Neural progenitor cell (in vitro differentiated cells): Measurements from ENCODE around the gene KLHL7.

Source experiments
- EZH2 ChIP-seq: fragments of 200-600 bp; sonication (generic); IDR thresholded peaks from 2 replicates; pipeline ENCODE4 v1.6.1; 2017; ENCODE audit warnings: antibody characterized with exemption, mild to moderate bottlenecking, moderate library complexity
- EZH2phosphoT487 ChIP-seq: fragments of 200-600 bp; sonication (generic); IDR thresholded peaks from 2 replicates; pipeline ENCODE4 v1.6.1; 2017; ENCODE audit warnings: antibody characterized with exemption
- TF ChIP-seq, protein P1 (sequence below): fragments of 200-600 bp; sonication (generic); IDR thresholded peaks from 2 replicates; pipeline ENCODE4 v1.5.1; 2017; ENCODE audit warnings: antibody characterized with exemption, mild to moderate bottlenecking

DNA sequence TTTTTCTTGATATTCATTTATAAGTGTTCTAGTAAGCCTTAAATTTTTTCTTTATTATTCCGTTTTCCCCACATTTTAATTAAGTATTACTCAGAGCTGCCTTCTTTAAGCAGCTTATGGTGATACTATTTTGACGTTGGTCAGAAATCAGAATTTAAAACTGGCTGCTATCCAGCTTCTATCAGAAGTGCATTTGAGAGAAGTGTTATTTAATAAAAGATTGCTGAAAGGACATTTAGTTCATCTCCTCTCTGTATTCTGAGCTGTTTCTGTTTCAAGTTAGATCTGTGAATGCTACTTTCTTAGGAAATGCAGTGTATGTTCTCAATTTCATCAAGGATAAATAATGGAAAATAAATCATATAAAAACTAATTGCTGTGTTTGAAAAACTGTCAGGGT lies 17.4 kb downstream of the KLHL7 start:
- TF ChIP-seq EZH2 (no peak), EZH2phosphoT487 (no peak)
- TF ChIP-seq, protein P1, sequence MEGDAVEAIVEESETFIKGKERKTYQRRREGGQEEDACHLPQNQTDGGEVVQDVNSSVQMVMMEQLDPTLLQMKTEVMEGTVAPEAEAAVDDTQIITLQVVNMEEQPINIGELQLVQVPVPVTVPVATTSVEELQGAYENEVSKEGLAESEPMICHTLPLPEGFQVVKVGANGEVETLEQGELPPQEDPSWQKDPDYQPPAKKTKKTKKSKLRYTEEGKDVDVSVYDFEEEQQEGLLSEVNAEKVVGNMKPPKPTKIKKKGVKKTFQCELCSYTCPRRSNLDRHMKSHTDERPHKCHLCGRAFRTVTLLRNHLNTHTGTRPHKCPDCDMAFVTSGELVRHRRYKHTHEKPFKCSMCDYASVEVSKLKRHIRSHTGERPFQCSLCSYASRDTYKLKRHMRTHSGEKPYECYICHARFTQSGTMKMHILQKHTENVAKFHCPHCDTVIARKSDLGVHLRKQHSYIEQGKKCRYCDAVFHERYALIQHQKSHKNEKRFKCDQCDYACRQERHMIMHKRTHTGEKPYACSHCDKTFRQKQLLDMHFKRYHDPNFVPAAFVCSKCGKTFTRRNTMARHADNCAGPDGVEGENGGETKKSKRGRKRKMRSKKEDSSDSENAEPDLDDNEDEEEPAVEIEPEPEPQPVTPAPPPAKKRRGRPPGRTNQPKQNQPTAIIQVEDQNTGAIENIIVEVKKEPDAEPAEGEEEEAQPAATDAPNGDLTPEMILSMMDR = no peak
